Activated CD4-positive, alpha-beta T cell treated with anti-CD3 and anti-CD28 coated beads, Interleukin-2, amount 50 U/mL, for 48 hours (primary cell): Measurements from ENCODE around the gene RNF144B.
A peak's percentile ranks its signal among the peaks of the same experiment; 100 is the strongest.

Experiments
- DNase-seq, 2 experiments: peaks; one replicate each; pipeline ENCODE4 v3.0.0-alpha.2; 2020

RNF144B gene

GRCh38 chr6:18492972-18493371 is 105.8 kb downstream of the RNF144B start:
- no peak for DNase-seq

- DNase-seq: no peak
Measured at GRCh38 chr6:18493382-18493891, 106.3 kb downstream of the RNF144B start.

GRCh38 chr6:18493925-18494324 is 106.8 kb downstream of the RNF144B start:
- DNase-seq: no peak

- DNase-seq: no peak
Measured at GRCh38 chr6:18495236-18495635, 108.1 kb downstream of the RNF144B start.

- DNase-seq: no peak
Measured at GRCh38 chr6:18496462-18496861, 109.3 kb downstream of the RNF144B start.

GRCh38 chr6:18497006-18497405 is 109.9 kb downstream of the RNF144B start:
- DNase-seq: no peak

- no peak for DNase-seq
Measured at GRCh38 chr6:18498408-18498807, 111.3 kb downstream of the RNF144B start.

- no peak for DNase-seq
Measured at GRCh38 chr6:18500921-18501662, 113.9 kb downstream of the RNF144B start.

GRCh38 chr6:18501663-18502013 is 114.5 kb downstream of the RNF144B start:
- DNase-seq: no peak

- no peak for DNase-seq
Measured at GRCh38 chr6:18503206-18503592, 116.0 kb downstream of the RNF144B start.

- peak; percentile 29 to 47 for DNase-seq
Measured at GRCh38 chr6:18503593-18504231, 116.6 kb downstream of the RNF144B start.

- DNase-seq: no peak
Measured at GRCh38 chr6:18504232-18504596, 117.1 kb downstream of the RNF144B start.

GRCh38 chr6:18506382-18507017 is 119.3 kb downstream of the RNF144B start:
- DNase-seq: no peak

- no peak for DNase-seq
Measured at GRCh38 chr6:18507018-18507415, 119.9 kb downstream of the RNF144B start.

GRCh38 chr6:18507561-18507960 is 120.4 kb downstream of the RNF144B start:
- no peak for DNase-seq

- peak; percentile 49 to 62 for DNase-seq
Measured at GRCh38 chr6:18509871-18510643, 122.9 kb downstream of the RNF144B start.

- no peak for DNase-seq
Measured at GRCh38 chr6:18510644-18511033, 123.5 kb downstream of the RNF144B start.

- DNase-seq: no peak
Measured at GRCh38 chr6:18511211-18511610, 124.1 kb downstream of the RNF144B start.

GRCh38 chr6:18513253-18513798 is 126.2 kb downstream of the RNF144B start:
- DNase-seq: no peak

GRCh38 chr6:18514180-18514579 is 127.0 kb downstream of the RNF144B start:
- DNase-seq: no peak

- DNase-seq: no peak
Measured at GRCh38 chr6:18515767-18516166, 128.6 kb downstream of the RNF144B start.
